NCI-H1930 (cell line): ENCODE measurements around the gene PPIA.
"Not testable (repeated sequence)": the region's sequence is repeated elsewhere in the genome, so short reads cannot be mapped to it uniquely, and the experiment has no call there.

ENCODE experiments used
- DNase-seq, 2 experiments: peaks; one replicate each; lab custom pipeline; 2025; lab: John Stamatoyannopoulos, UW

PPIA gene

DNA sequence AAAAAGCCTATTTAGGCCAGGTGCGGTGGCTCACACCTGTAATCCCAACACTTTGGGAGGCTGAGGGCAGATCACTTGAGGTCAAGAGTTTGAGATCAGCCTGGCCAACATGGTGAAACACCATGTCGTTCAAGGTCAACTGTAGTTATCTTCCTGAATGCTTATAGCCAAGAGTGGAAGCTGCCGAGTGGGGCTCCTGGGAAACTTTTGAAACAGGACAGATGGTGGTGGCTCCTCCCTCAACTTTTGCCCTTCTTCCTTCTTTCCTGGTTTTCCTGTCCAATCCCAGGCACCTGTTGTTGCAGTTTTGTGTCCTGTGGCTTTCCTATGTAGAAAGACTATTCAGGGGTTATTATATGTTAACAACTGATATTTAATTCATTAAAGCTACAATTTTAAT lies 8.7 kb upstream of the PPIA start:
- DNase-seq: no peak

DNA sequence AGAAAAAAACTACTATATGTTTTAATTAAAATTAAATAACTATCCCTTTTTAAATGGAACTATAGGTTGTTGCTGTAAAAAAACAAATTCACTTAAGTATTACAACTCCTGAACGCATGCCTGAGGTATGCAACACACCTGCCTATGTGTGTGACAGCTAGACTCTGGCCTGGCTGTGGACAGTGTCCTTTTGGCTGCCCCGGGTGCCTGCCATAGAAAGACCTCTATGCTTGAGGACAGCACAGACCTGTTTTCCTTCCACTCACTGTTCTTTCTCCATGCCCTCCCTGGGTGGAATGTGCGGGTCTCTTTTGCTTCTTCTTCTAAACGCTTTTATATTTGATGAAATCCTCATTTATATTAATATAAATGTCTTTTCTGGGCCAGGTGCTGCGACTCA lies 6.5 kb upstream of the PPIA start:
- DNase-seq: no peak

GRCh38 chr7:44791278-44792219 lies 4.9 kb upstream of the PPIA start:
- DNase-seq: no peak

DNA sequence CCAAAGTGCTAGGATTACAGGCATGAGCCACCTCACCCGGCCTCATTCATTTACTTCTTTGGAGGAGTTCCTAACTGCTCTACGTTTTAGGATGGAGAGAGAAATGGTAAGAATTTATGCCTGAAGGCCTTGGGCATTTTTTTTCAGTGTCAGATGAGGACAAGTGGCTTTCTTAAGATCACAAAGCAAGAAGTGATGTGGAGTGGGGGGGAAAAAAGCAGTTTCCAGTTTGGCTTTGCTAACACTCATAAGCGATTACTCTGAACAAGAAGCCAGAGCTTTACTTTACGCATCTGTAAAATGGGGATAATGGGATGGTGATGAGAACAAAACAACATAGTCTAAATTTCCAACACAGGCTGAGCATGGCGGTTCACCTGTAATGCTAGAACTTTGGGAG lies 2.6 kb upstream of the PPIA start:
- DNase-seq: no peak

- no peak for DNase-seq
Observed at GRCh38 chr7:44794331-44794730, 2.1 kb upstream of the PPIA start.

DNA sequence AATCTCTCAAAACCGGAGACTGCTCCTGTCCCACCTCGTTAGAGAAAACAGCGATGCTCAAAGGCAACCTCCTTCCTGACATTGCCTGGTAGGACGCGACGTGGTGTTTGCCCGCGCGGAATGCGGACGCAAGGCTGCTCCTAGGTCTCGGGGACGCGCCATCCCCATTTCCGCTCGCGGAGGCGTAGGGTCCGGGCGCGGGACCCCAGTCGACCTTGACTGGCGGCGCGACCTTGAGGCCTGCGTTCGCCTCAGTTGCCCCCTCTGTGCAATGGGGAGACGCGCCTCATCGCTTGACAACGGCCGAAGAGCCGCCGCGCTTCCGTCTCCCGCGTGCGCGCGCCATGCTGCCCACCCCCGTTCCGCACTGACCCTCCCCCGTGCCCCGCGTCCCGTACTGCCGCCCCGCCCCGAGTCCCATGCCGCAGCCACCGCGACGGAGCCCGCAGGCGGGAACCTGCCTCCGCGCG lies 412 bp upstream of the PPIA start:
- peak; percentile 59 to 60 for DNase-seq

DNA sequence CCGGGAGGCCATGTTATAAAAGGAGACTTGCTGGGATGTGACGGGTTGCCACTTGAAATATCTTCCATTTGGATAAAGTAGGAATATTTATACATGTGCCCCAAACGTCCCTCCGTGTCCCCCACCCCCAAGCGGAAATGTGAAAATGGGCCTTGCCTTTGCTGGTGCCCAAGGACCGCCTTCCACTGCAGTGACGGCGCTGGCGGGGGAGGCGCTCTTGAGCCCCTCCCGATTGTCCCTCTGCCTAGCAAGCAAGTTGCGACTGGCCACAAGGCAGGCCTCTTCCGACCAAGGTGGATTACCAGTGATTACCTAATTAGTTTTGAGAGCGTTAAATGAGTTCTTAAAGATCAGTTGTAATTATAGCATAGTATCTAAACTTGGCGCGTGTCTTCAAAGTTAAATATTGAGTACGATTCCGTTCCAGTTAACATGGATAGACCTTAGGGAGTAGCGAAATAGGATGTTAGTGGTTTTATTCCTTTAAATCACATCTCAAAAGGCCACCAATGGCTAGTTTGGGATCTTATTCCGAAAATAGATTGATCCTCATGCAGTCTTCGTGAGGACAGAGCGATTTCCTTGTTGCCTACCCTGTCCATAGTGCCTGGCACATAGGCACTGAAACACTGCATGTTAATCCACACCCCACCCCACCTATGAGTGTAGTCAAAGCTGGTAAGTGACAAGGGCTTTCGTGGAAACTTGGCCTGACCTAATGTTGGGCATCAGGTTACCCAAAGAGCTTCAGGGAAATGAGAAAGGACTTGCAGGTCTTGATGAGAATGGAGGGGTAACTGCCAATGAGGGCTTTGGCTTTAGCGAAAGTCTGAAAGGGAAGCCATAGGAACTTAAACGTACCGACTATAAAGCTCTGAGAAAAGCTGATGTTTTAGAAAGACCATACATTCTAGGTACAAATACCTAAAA lies 1.1 kb downstream of the PPIA start:
- peak; percentile 64 to 67 for DNase-seq

GRCh38 chr7:44798649-44799305 lies 2.3 kb downstream of the PPIA start:
- DNase-seq: no peak

DNA sequence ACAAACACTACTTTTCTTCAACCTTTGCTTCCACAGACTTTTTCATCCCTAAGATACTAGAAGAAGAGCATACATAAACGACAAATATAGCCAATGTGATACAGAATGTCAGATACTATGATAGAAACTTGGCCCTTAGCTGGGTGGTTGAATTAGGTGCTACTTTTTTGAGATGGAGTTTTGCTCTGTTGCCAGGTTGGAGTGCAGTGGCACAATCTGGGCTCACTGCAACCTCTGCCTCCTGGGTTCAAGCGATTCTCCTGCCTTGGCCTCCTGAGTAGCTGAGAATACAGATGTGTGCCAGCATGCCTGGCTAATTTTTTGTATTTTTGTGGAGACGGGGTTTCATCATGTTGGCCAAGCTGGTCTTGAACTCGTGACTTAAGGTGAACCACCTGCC lies 3.5 kb downstream of the PPIA start:
- DNase-seq: no peak

DNA sequence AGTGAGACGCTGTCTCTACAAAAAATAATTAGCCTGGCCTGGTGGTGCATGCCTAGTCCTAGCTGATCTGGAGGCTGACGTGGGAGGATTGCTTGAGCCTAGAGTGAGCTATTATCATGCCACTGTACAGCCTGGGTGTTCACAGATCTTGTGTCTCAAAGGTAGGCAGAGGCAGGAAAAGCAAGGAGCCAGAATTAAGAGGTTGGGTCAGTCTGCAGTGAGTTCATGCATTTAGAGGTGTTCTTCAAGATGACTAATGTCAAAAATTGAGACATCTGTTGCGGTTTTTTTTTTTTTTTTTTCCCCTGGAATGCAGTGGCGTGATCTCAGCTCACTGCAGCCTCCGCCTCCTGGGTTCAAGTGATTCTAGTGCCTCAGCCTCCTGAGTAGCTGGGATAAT lies 5.4 kb downstream of the PPIA start:
- DNase-seq: no peak

- DNase-seq: no peak
Observed at GRCh38 chr7:44802418-44803025, 6.0 kb downstream of the PPIA start.

GRCh38 chr7:44803828-44804519 lies 7.5 kb downstream of the PPIA start:
- DNase-seq: not testable (repeated sequence)

DNA sequence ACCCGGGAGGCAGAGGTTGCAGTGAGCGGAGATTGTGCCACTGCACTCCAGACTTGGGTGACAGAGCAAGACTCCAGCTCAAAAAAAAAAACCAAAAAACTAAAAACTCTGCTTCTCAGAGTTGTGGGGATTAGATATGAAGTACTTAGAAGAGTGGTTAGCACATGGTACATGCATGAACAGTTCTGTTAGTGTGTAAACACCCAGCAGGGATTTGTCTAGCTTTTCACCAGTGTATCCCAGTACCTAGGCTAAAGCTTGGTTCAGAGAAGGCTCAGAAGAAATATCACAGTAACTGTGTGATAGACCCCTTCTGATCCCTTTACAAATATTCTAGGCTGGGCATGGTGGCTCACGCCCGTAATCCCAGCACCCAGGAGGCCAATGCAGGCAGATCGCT lies 9.5 kb downstream of the PPIA start:
- no peak for DNase-seq

GRCh38 chr7:44808914-44809393 lies 12.5 kb downstream of the PPIA start:
- no peak for DNase-seq

- DNase-seq: no peak
Observed at GRCh38 chr7:44811093-44811492, 14.6 kb downstream of the PPIA start.

DNA sequence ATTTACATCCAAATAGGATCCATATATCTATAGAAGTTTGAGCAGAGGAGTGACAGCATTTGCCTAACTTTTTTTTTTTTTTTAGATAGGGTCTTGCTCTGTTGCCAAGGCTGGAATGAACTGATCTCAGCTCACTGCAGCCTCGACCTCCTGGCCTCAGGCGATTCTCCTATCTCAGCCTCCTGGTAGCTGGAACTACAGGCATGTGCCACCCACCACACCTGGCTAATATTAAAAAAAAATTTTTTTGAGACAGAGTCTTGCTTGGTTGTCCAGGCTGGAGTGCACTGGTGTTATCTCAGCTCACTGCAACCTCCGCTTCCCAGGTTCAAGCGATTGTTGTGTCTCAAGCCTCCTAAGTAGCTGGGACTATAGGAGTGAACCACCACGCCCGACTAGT lies 15.1 kb downstream of the PPIA start:
- DNase-seq: no peak

DNA sequence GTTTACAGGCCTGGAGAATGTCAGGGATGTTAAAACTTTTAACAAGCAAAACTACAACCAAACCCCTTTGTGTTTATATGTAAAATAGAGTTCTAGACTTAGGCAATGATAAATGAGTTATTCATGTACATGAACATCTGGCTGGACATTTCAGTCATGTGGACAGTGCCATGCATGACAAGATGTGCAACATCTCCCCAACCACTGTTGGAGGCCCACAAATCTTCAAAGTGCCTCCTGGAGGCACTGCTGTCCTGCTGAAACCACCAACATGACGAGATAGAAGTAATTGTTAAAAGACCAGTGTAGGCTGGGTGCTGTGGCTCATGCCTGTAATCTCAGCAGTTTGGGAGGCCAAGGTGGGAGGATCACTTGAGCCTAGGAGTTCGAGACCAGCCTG lies 18.4 kb downstream of the PPIA start:
- no peak for DNase-seq

- DNase-seq: no peak
Observed at GRCh38 chr7:44819292-44819691, 22.8 kb downstream of the PPIA start.

GRCh38 chr7:44823255-44823781 lies 26.8 kb downstream of the PPIA start:
- no peak for DNase-seq

GRCh38 chr7:44824894-44825526 lies 28.5 kb downstream of the PPIA start:
- DNase-seq: no peak
